K562 (cell line): ENCODE measurements around the gene SLC38A8. TPM values are rescaled to one million over a fixed set of nuclear protein-coding genes. Genes with fewer than 3 reads are reported as not detected.

Source experiments
- DPF2 ChIP-seq: fragments of 450-650 bp; IDR thresholded peaks from 2 replicates; pipeline ENCODE4 v1.6.1; 2016
- E2F6 ChIP-seq, 2 experiments: IDR thresholded peaks; 2 replicates each; pipeline ENCODE4 v1.6.1; 2011; ENCODE audit warnings: borderline replicate concordance in 1 of 2, control low read depth in 1 of 2, low read depth in 1 of 2, low read length in 1 of 2, mild to moderate bottlenecking in 1 of 2, mixed read lengths in 1 of 2, moderate library complexity in 1 of 2; ENCODE audit not compliant: insufficient read depth in 1 of 2, insufficient read length in 1 of 2, poor library complexity in 1 of 2, severe bottlenecking in 1 of 2; ENCODE audit errors: extremely low read depth in 1 of 2
- FOSL1 ChIP-seq: fragments of 200-800 bp; sonication (Bioruptor generic); conservative IDR thresholded peaks from 2 replicates; pipeline ENCODE4 v1.6.1; 2016; ENCODE audit warnings: missing genetic modification characterization, missing compliant biosample characterization
- ILK ChIP-seq: fragments of 450-650 bp; IDR thresholded peaks from 2 replicates; pipeline ENCODE4 v1.6.1; 2016; ENCODE audit warnings: missing genetic modification characterization, low read depth, mild to moderate bottlenecking, missing compliant biosample characterization, moderate library complexity, borderline replicate concordance
- KAT8 ChIP-seq: fragments of 450-650 bp; IDR thresholded peaks from 2 replicates; pipeline ENCODE4 v1.6.1; 2016; ENCODE audit warnings: low read depth, mild to moderate bottlenecking
- MGA ChIP-seq: fragments of 450-650 bp; IDR thresholded peaks from 2 replicates; pipeline ENCODE4 v1.6.1; 2016; ENCODE audit warnings: mild to moderate bottlenecking, moderate library complexity
- RBM25 ChIP-seq: fragments of 200-400 bp; formaldehyde crosslinking; IDR thresholded peaks from 2 replicates; pipeline ENCODE4 v1.6.1; 2018; ENCODE audit warnings: low read length, low read depth, moderate library complexity; ENCODE audit not compliant: severe bottlenecking
- TAL1 ChIP-seq: fragments of 450-650 bp; IDR thresholded peaks from 2 replicates; pipeline ENCODE4 v1.6.1; 2016; ENCODE audit warnings: mild to moderate bottlenecking
- TRIM28 ChIP-seq: fragments of 450-650 bp; IDR thresholded peaks from 2 replicates; pipeline ENCODE4 v1.6.1; 2017
- ZNF121 ChIP-seq: sonication (generic); formaldehyde crosslinking; conservative IDR thresholded peaks from 2 replicates; pipeline ENCODE4 v1.8.0; 2022; ENCODE audit warnings: missing genetic modification reagents
- ZNF133 ChIP-seq: fragments of 250-450 bp; sonication (Bioruptor Pico); IDR thresholded peaks from 2 replicates; pipeline ENCODE4 v1.4.0; 2020; ENCODE audit warnings: mild to moderate bottlenecking
- ZNF511 ChIP-seq: sonication (generic); formaldehyde crosslinking; IDR thresholded peaks from 2 replicates; pipeline ENCODE4 v1.8.0; 2022; ENCODE audit warnings: mild to moderate bottlenecking, missing genetic modification reagents
- ZNF584 ChIP-seq: fragments of 200-800 bp; sonication (Bioruptor generic); IDR thresholded peaks from 2 replicates; pipeline ENCODE4 v1.6.1; 2016; ENCODE audit warnings: low read depth, mild to moderate bottlenecking, missing genetic modification characterization, missing compliant biosample characterization
- ZNF76 ChIP-seq: fragments of 250-450 bp; sonication (Bioruptor Pico); IDR thresholded peaks from 2 replicates; pipeline ENCODE4 v1.4.0; 2020; ENCODE audit warnings: mild to moderate bottlenecking, moderate library complexity, borderline replicate concordance
- polyA plus RNA-seq, 8 experiments: library from polyadenylated mRNA; depleted of rRNA in 4 of 8; stranded (reverse) in 5 of 8; unstranded in 3 of 8; fragments of >200 nt; fragmentation: Nextera tagmentation in 2 of 8; fragmentation: Illumina TruSeq in 1 of 8; extraction: Ambion mirVana in 2 of 8; extraction: Trizol in 1 of 8; gene quantifications; 2 replicates each; pipeline versions ENCODE4 v1.2.1 to v1.2.3, GENCODE V29; 2011 to 2014; ENCODE audit warnings: inconsistent platforms in 1 of 8, missing spikeins in 1 of 8
- total RNA-seq, 7 experiments: library from RNA; depleted of rRNA in 6 of 7; stranded (reverse); fragments of >200 nt in 6 of 7; fragmentation: Illumina TruSeq in 2 of 7; extraction: Trizol in 2 of 7; gene quantifications; 2 replicates each; pipeline versions ENCODE4 v1.2.1 to v1.2.3, GENCODE V29; 2011 to 2021; ENCODE audit warnings: low replicate concordance in 1 of 7
- TF ChIP-seq, protein P1 (sequence below): sonication (generic); formaldehyde crosslinking; IDR thresholded peaks from 2 replicates; pipeline ENCODE4 v1.8.1; 2023; ENCODE audit warnings: mild to moderate bottlenecking, missing genetic modification reagents, moderate library complexity

Gene SLC38A8
- total and polyA plus RNA-seq, 9 of the 15 experiments (the other 6 are each of a cell fraction or from before 2014, with no cell fraction given): 0.28 TPM; not detected in 8

GRCh38 chr16:83994087-83994486, 48.5 kb downstream of the SLC38A8 start (continued):
- TF ChIP-seq TRIM28: no peak
- no peak for TF ChIP-seq ZNF121
- TF ChIP-seq MGA: peak; percentile 11; the same call in 1 of the 2 replicates
- TF ChIP-seq DPF2: no peak
- no peak for TF ChIP-seq ZNF584
- no peak for TF ChIP-seq ZNF133 (CRISPR knock-in tag)
- no peak for TF ChIP-seq RBM25
- TF ChIP-seq, protein P1, sequence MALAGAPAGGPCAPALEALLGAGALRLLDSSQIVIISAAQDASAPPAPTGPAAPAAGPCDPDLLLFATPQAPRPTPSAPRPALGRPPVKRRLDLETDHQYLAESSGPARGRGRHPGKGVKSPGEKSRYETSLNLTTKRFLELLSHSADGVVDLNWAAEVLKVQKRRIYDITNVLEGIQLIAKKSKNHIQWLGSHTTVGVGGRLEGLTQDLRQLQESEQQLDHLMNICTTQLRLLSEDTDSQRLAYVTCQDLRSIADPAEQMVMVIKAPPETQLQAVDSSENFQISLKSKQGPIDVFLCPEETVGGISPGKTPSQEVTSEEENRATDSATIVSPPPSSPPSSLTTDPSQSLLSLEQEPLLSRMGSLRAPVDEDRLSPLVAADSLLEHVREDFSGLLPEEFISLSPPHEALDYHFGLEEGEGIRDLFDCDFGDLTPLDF (CRISPR knock-in tag): no peak
- TF ChIP-seq TAL1: no peak
- TF ChIP-seq FOSL1: peak; percentile 68
- no peak for TF ChIP-seq ZNF76 (CRISPR knock-in tag)
- no peak for TF ChIP-seq KAT8
- TF ChIP-seq ILK (tag): no peak
- no peak for TF ChIP-seq ZNF511 (CRISPR knock-in tag)
- TF ChIP-seq E2F6 (IDR thresholded peaks at IDR 0.05; ENCODE audit: borderline replicate concordance in 1 of 2, extremely low read depth in 1 of 2, insufficient read depth in 1 of 2, insufficient read length in 1 of 2, low read depth in 1 of 2, low read length in 1 of 2, poor library complexity in 1 of 2, severe bottlenecking in 1 of 2): no peak
